Right ventricle myocardium superior (tissue), 1 donor: ENCODE measurements around the gene GRM8. TPM values are rescaled to one million over a fixed set of nuclear protein-coding genes. Genes with fewer than 3 reads are reported as not detected.

ENCODE experiments used
- ATAC-seq: fragments of 200-7000 bp; cut with Tn5 transposase; one replicate; pipeline ENCODE4 v1.9.1; 2020; ENCODE audit warnings: mild to moderate bottlenecking; ENCODE audit not compliant: poor library complexity
- DNase-seq: peaks from one replicate; pipeline ENCODE4 v3.0.0-alpha.2; 2020
- intact Hi-C: fragments of 100-400 bp; cut with DNase I; formaldehyde crosslinking; loops from one replicate; pipeline ENCODE4 v1.11.2; 2022
- total RNA-seq: library from RNA; stranded (reverse); fragmentation: NEBNext Ultra II Directional; extraction: Animal tissue kit (Norgen Biotek cat#: 25700); gene quantifications from one replicate; pipeline ENCODE4 v1.2.1, GENCODE V29; 2021
- donor health status: DM: no; HTN: yes; CAD: no; lungs with severe emphysema.

GRM8 gene
- total RNA-seq, 1 donor from 2014 or later: not detected

GRCh38 chr7:126460664-126461063, 792.1 kb downstream of the GRM8 start:
- DNase-seq (no peak), ATAC-seq (no peak)
- intact Hi-C loops: no loop called here

DNA sequence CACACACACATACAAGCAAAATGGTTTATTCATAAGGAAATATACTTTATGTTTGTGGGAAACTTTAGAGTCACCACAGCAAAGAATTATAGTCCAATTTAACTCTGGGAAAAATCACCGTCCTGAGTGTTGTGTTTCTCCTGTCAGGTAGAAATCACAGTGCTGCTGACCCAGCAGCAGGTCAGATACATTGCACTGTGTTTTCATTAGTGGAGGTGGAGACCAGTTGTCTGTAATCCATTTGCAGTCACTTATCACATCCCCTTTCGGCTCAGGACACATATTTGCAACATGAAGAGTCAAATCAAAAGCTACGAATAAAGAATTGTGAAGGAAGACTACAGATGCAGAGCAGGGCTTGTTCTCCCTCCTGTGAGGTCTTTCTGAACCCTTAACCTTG, 799.6 kb downstream of the GRM8 start:
- DNase-seq (no peak), ATAC-seq (no peak)
- intact Hi-C loops: no loop called here

DNA sequence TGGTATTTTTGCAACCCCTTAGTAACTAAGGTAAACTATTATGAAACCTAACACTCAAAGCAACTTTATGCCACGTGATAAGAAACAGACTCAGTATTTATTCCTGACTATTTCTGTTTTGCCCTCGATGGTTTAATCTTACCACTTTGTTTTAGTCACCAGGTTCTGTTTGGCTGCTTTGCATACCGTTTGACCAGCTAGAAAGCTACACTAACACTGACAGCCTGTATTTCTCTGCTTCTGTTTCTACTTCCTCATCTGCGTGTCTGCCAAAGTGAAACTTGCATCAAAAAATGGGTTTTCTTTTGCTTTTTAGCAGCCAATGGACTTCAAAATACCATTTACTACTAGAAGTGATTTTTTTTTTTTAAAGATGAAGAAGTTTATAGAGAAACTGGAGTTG, 802.5 kb downstream of the GRM8 start:
- DNase-seq (no peak), ATAC-seq (peak; percentile 84)
- intact Hi-C loops: no loop called here

GRCh38 chr7:126449611-126450268, 803.0 kb downstream of the GRM8 start:
- ATAC-seq (peak; percentile 57), DNase-seq (no peak)
- intact Hi-C loops: no loop called here

DNA sequence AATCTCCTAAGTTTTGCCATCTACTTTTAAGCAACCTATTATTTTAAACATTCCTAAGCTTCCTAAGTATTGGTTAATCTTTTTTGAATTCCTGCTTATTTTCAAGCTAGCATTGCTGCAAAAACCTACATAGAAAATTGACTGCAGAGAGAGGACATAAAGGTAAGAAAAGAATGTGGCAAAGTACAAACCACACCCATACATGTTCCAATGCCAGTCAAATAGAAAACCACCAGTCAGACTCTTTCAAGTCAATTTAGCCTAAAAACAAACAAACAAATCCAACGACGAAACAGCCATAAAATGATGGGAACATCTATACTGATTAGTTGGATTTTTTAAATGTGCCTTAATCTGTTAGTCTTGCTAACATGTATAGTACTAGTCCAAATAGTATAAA, 804.8 kb downstream of the GRM8 start:
- no peak for ATAC-seq
- intact Hi-C loops: no loop called here

DNA sequence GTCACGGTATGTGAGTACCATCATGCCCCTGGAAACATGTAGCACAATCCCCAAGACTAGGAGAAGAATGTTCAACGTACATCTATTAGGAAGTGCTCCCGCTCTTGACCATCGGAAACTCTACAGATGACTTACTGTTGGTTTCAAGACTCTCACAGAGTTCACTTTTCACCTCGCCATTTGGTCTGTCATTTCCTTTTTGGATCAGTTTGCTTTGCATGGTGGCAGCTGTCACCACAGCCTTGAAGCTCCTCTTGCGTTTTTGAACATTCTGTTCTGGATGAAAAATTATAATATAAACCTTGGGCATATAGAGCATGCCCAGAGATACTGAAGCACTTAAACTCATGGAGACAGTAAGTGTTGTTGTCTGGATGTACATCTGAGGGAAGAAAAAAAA, 806.8 kb downstream of the GRM8 start:
- no peak for ATAC-seq
- intact Hi-C loops: no loop called here
- no peak for DNase-seq

More for the DNA sequence above, 804.8 kb downstream of the GRM8 start:
- DNase-seq: no peak

DNA sequence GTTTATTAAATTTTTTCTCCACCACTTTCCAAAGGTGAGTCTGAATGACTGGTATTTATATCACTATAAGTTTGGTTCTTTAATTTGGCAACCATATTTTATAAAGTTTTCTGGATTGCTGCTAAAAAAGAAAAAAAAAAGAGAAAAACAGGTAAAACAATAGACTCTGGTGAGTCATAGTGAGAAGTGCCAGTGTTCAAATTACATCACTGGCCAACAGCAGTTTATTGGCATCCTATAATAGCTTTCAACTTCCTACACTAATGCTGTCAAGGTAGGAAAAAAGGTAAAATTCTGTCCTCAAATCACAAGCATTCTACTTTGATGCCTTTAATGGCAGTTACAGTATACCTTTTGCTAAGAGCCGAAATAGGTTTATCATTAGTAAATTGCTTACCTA, 808.8 kb downstream of the GRM8 start:
- intact Hi-C loops: no loop called here
- DNase-seq: no peak
- ATAC-seq: no peak

DNA sequence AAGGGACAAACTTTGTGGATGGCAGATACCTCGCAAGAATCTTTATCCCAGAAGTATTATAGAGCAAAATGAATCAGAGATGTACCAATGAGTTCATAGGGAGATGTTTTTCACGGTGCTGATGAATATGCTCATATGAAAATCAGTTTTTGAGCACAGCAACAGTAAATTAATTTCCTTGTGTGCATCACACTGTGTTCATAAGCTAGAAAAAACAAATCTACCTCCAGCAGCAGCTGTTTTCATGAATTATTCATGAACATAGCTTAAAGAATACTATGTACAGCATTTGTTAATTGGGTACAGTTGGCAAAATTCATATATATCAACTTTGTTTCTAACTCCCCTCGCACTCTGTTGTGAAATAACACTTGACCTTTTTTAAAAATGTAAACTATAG, 809.8 kb downstream of the GRM8 start:
- intact Hi-C loops: no loop called here
- ATAC-seq: no peak
- no peak for DNase-seq

DNA sequence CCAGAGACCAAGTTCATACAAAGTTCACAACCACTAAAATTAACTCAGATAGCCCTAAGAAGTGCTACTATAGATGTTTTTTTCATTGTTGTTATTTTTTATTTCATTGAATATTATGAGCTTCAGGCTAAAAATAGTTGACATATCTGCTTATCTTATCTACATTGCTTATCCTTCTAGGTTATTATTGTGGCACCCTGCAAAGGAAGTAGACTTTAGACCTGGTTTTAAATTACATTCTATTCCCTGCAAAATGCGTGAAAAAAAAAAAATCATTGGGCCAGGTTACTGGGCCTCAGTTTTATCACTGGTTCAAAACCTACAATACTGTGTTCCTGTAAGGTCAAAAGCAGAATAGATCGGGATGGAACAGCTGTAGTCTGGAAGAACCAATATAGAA, 811.0 kb downstream of the GRM8 start:
- DNase-seq: no peak
- intact Hi-C loops: no loop called here
- no peak for ATAC-seq

DNA sequence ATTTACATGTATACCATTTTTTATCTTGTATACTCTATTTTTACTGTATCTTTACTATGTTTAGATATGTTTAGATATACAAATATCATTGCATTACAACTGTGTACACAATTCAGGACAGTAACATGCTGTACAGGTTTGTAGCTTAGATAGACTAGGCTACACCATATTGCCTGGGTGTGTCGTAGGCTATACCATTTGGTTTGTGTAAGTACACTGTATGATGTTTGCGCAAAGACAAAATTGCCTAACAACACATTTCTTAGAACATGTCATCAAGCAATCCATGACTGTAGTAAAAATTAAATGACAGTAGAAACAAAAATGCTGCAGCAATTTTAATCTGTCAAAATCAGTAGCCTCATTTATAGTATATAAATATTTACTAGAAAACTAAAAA, 812.2 kb downstream of the GRM8 start:
- intact Hi-C loops: no loop called here
- ATAC-seq (no peak), DNase-seq (no peak)

GRCh38 chr7:126436213-126436868, 816.4 kb downstream of the GRM8 start:
- ATAC-seq (peak; percentile 68), DNase-seq (no peak)
- intact Hi-C loops: no loop called here

GRCh38 chr7:126426652-126427051, 826.1 kb downstream of the GRM8 start:
- DNase-seq (no peak), ATAC-seq (no peak)
- intact Hi-C loops: no loop called here

DNA sequence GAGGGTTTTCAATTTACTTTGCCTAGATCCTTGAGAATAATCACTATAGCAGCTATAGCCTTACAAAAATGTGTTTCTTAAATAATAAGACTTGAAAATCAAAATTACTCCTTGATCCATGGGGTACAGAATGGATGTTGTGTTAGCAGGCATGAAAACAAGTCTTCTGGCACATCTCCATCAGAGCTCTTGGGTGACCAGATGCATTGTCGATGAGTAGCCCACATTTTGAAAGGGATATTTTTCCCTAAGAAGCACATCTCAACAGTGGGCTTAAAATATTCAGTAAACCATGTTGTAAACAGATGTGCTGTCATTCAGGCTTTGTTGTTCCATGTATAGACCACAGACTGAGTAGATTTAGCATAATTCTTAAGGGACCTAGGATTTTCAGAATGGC, 827.8 kb downstream of the GRM8 start:
- DNase-seq: no peak
- intact Hi-C loops: no loop called here
- ATAC-seq: no peak

DNA sequence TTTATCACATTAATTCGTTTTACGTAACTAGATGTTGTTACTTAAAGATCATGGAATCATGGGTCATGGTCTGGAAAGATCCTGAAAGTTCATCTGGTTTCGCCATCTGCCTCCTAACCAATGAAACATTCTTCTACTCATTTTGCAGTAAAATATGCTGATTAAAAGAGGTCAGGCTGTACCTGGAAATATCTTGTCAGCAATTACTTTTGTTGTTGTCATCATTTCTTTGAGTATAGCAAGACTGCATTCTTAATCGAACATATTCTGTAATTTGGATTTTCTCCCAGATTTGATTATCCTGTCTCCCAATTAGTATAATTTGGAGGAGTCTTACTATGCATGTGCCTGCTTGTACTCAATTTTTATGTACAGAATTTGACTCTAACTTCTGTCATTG, 833.7 kb downstream of the GRM8 start:
- DNase-seq (no peak), ATAC-seq (no peak)
- intact Hi-C loops: no loop called here

GRCh38 chr7:126411821-126412383, 840.8 kb downstream of the GRM8 start:
- DNase-seq (no peak), ATAC-seq (no peak)

GRCh38 chr7:126411032-126411820, 841.5 kb downstream of the GRM8 start:
- DNase-seq (no peak), ATAC-seq (no peak)
- intact Hi-C loops: no loop called here

More at GRCh38 chr7:126411821-126412383, 840.8 kb downstream of the GRM8 start:
- intact Hi-C loops: no loop called here

- DNase-seq (no peak), ATAC-seq (no peak)
- intact Hi-C loops: no loop called here
Measured at GRCh38 chr7:126403040-126403439, 849.7 kb downstream of the GRM8 start.

GRCh38 chr7:126401918-126402317, 850.8 kb downstream of the GRM8 start:
- DNase-seq: no peak
- intact Hi-C loops: no loop called here
- no peak for ATAC-seq

- ATAC-seq (peak; percentile 97), DNase-seq (no peak)
- intact Hi-C loops: no loop called here
Measured at GRCh38 chr7:126398851-126399529, 853.8 kb downstream of the GRM8 start.
